GM10248 (cell line): ENCODE results near the gene PSD.

Source experiments
- CTCF ChIA-PET: fragments of 300-600 bp; sonication (Branson Sonifier 250); formaldehyde crosslinking; extraction: SDS; loops from one replicate; lab custom pipeline; 2021; ENCODE audit warnings: antibody characterized with exemption; lab: Yijun Ruan, JAX
- POLR2A ChIA-PET: fragments of 350-650 bp; sonication (Branson Sonifier 250); formaldehyde crosslinking; extraction: SDS; loops from one replicate; lab custom pipeline; 2020; ENCODE audit warnings: antibody characterized with exemption; lab: Yijun Ruan, JAX
- DNase-seq: peaks from one replicate; pipeline ENCODE4 v3.0.0; 2012; ENCODE audit errors: extremely low spot score
- TF ChIP-seq, protein P1 (sequence below): IDR thresholded peaks from 2 replicates; pipeline ENCODE4 v1.5.1; 2012; ENCODE audit warnings: mild to moderate bottlenecking, low read depth; ENCODE audit errors: extremely low read depth, missing control alignments, control extremely low read depth

PSD gene

DNA sequence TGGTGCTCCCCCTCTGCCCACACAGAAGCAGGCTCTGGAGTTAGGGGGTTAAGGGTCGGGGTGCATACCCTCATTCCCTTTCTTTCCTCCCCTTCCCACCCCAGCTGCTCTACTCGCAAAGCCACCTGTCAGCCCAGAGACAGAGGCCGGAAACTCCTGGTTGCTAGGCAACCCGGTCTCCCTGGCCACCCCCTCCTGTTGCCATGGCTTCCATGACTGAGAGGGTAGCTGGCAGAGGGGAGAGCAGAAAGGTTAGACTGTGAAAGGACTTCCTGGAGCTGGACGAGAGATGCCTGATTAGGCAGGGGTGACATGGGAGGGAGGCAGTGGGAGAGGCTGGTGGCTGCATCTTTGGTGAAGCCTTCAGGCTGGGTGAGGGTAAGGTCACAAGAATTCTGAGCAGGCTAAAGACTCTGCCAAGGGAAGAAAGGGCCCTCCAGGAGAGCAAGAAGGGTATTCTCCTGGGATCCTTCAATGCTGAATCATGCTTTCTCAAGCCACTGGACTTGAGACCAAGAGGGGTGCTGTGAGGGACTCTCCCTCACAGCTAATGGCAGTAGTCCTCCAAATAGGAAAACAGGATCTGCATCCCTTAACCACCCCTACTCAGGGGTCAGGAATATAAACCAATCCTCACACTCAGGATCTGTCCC is 5.4 kb downstream of the PSD start:
- peak; percentile 71 for DNase-seq
- CTCF ChIA-PET: interaction anchor here (0.9 to 5.5 kb wide), 7 partner anchors 8 to 183 kb away, joined by 3 to 61 read pairs (median 10); partner anchors contain the start of genes FBXL15 and NFKB2
- TF ChIP-seq, protein P1, sequence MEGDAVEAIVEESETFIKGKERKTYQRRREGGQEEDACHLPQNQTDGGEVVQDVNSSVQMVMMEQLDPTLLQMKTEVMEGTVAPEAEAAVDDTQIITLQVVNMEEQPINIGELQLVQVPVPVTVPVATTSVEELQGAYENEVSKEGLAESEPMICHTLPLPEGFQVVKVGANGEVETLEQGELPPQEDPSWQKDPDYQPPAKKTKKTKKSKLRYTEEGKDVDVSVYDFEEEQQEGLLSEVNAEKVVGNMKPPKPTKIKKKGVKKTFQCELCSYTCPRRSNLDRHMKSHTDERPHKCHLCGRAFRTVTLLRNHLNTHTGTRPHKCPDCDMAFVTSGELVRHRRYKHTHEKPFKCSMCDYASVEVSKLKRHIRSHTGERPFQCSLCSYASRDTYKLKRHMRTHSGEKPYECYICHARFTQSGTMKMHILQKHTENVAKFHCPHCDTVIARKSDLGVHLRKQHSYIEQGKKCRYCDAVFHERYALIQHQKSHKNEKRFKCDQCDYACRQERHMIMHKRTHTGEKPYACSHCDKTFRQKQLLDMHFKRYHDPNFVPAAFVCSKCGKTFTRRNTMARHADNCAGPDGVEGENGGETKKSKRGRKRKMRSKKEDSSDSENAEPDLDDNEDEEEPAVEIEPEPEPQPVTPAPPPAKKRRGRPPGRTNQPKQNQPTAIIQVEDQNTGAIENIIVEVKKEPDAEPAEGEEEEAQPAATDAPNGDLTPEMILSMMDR: no peak
- POLR2A ChIA-PET: no interaction called here

DNA sequence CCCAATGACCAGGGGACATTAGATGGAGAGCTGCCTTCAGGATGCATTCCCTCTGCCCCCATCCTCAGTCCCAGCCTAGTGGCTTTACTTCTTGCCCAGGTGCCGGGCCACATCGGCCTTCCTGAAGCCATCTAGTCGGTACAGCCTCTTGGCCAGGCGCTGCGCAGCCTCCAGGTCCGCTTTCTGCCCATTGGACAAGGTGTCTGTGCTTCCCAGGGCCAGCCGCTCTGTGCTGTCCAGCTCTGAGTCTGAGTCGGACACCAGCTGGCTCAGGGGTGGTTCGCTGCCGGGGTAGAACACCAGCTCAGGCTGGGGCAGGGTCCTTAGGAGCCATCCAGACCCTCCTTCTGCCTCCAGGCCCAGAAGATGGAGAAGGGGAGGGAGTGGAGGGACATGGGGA is 6.3 kb downstream of the PSD start:
- CTCF ChIA-PET: interaction anchor here (1.0 to 5.5 kb wide), 7 partner anchors 9 to 181 kb away, joined by 3 to 61 read pairs (median 10); partner anchors contain the start of genes FBXL15 and NFKB2
- DNase-seq: no peak
- TF ChIP-seq, protein P1: no peak
- POLR2A ChIA-PET: no interaction called here

DNA sequence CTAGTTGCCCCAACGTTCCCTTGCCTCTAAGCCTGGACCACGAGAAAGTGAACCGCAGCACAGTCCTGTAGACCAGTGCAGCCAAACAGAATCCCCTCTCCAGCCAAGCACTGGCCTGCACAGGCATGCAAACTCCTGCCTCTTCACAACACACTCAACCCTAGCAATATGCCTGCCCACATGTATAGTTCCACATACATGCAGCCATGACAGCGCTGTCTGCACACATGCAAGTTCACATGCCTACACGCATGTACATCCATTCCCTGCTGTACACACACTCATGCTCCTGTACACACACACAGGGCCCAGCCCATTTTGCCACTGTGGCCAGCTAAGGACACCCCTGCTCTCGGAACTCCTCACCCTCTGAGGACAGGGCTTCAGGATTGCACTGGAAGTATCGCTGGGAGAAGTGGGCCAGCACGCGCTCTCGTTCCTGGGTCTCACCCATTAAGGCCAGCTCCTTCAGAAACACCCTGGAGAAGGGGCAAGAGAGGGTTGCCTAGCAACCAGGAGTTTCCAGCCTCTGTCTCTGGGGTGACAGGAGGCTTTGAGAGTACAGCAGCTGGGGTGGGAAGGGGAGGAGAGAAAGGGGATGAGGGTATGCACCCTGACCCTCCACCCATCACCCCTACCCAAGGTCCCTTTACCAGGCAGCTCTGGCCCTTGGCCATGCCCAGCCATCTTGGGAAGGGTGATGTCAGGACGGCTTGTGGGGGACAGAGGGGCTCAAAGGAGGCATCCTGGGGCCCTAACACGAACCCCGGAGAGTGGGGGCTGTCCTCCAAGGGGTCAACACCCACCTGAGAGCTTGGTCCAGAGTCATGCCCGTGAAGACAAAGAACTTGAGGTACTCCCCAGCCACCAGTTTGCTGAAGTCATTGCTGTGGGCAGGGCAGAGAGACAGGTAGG is 7.0 kb downstream of the PSD start:
- POLR2A ChIA-PET: no interaction called here
- no peak for DNase-seq
- TF ChIP-seq, protein P1: no peak
- CTCF ChIA-PET: interaction anchor here (1.0 to 5.5 kb wide), 9 partner anchors 8 to 185 kb away, joined by 3 to 61 read pairs (median 4); partner anchors contain the start of gene FBXL15

DNA sequence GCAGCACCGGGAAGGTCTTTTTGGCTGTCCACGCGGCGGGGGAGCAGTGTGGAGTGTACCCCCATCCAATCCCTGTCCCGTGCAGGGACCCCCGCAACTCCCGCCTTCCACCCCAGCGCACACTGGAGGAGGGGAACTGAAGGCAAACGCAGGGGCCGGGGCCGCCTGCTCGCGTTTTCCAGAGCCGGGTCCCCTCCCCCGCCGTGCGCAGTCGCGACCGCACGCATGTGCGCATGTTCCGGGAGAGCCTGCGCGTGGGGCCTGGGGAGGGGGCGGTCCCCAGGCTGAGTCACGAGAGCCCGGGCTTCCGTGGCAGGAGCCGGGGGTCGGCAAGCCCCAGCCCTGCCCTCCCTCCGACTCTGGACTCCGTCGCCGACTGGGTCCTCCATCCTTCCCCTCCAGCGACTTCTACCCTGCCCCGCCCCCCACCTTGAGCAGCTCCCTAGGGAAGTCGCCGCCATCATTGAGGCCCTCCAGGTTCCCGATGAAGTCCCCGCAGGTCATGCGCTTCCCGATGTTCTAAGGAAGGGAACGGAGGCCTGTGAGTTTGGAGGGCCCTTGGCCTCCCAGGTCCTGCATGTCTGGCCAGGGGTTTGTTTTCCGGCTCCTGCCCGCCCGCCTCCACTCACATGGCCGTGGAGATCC is 8.0 kb downstream of the PSD start:
- POLR2A ChIA-PET: no interaction called here

DNA sequence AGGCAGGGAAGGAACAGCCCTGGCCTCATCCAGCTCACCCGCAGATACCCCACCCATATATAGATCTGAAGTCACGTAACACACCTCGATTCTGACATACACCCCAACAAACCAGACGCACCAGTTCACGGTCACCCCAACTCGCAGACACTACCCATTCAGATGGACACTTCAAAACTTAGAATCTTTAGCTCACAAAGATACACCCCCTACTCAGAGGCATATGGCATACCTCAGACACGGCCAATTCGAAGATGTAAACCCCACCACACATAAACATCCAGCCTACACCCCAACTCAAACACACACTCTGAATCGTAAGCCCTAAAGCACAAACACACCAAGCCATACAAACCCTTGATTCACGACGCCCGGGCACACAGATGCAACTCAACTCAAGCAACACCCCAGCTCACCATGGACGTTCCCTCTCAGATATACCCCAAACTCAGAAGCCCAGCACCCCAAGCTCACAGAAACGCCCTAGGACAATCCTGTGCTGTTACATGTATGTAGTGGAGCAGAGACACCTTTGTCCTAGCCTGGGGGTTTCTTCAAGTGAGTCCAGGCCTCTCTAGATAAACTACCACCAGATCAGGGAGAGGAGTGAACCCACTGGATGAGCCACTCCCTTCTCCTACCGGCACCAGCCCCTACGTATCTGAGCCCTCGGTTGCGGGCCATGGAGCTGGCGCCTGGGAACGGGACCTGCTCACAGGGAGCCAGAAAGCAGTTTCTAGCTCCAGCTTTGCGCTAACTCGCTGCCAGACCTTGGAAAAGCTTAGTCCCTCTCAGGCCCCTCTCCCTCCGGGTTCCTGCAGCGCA is 8.8 kb downstream of the PSD start:
- CTCF ChIA-PET: interaction anchor here (0.8 to 5.5 kb wide), 12 partner anchors 11 to 180 kb away, joined by 3 to 61 read pairs (median 4); partner anchors contain the start of genes C10orf95 and FBXL15
- TF ChIP-seq, protein P1: no peak
- POLR2A ChIA-PET: no interaction called here
- DNase-seq: no peak

More for the DNA sequence above, 8.0 kb downstream of the PSD start:
- CTCF ChIA-PET: interaction anchor here (0.8 to 5.5 kb wide), 11 partner anchors 11 to 181 kb away, joined by 3 to 61 read pairs (median 4); partner anchors contain the start of genes C10orf95 and FBXL15
- no peak for DNase-seq
- TF ChIP-seq, protein P1: no peak
